ENCODE data around the gene EMCN. TPM values are rescaled to one million over a fixed set of nuclear protein-coding genes. Genes with fewer than 3 reads are reported as not detected.

Gene EMCN
- total and polyA plus RNA-seq, 2 of the 8 experiments (the other 6 are each of a cell fraction or from before 2014, with no cell fraction given): not detected

GRCh38 chr4:100414016-100414790 is 103.6 kb downstream of the EMCN start (continued):
- TF ChIP-seq CBX8 (IDR thresholded peaks at IDR 0.05; ENCODE audit: borderline replicate concordance, low read depth, low read length): no peak
